NCI-H226 (cell line): ENCODE results near the gene SGPP1.
A peak's percentile ranks its signal among the peaks of the same experiment; 100 is the strongest.
"Not testable (repeated sequence)": the region's sequence is repeated elsewhere in the genome, so short reads cannot be mapped to it uniquely, and the experiment has no call there.

Source experiments
- DNase-seq: peaks from one replicate; pipeline ENCODE4 v3.0.0-alpha.2; 2015

Gene SGPP1

GRCh38 chr14:63725786-63726460 lies 1.9 kb downstream of the SGPP1 start:
- no peak for DNase-seq

- peak; percentile 26 for DNase-seq
Measured at GRCh38 chr14:63717702-63718101, 10.2 kb downstream of the SGPP1 start.

GRCh38 chr14:63715360-63715759 lies 12.5 kb downstream of the SGPP1 start:
- DNase-seq, result no peak

GRCh38 chr14:63713764-63714163 lies 14.1 kb downstream of the SGPP1 start:
- peak; percentile 80 for DNase-seq

- no peak for DNase-seq
Measured at GRCh38 chr14:63713058-63713457, 14.8 kb downstream of the SGPP1 start.

- DNase-seq, result no peak
Measured at GRCh38 chr14:63712123-63712522, 15.7 kb downstream of the SGPP1 start.

GRCh38 chr14:63710497-63710896 lies 17.4 kb downstream of the SGPP1 start:
- DNase-seq, result no peak

GRCh38 chr14:63709589-63709988 lies 18.3 kb downstream of the SGPP1 start:
- DNase-seq, result no peak

GRCh38 chr14:63707216-63707615 lies 20.6 kb downstream of the SGPP1 start:
- DNase-seq, result no peak

- DNase-seq, result no peak
Measured at GRCh38 chr14:63705561-63706070, 22.2 kb downstream of the SGPP1 start.

- not testable (repeated sequence) for DNase-seq
Measured at GRCh38 chr14:63702530-63702929, 25.3 kb downstream of the SGPP1 start.

- no peak for DNase-seq
Measured at GRCh38 chr14:63701606-63702299, 26.1 kb downstream of the SGPP1 start.

GRCh38 chr14:63692310-63693020 lies 35.4 kb downstream of the SGPP1 start:
- DNase-seq, result no peak

- DNase-seq, result no peak
Measured at GRCh38 chr14:63689132-63689531, 38.7 kb downstream of the SGPP1 start.

- no peak for DNase-seq
Measured at GRCh38 chr14:63686926-63687325, 40.9 kb downstream of the SGPP1 start.

GRCh38 chr14:63685401-63685800 lies 42.5 kb downstream of the SGPP1 start:
- no peak for DNase-seq

- DNase-seq, result no peak
Measured at GRCh38 chr14:63682727-63683593, 44.9 kb downstream of the SGPP1 start.

- DNase-seq, result no peak
Measured at GRCh38 chr14:63678536-63678935, 49.3 kb downstream of the SGPP1 start.

GRCh38 chr14:63677891-63678379 lies 49.9 kb downstream of the SGPP1 start:
- DNase-seq, result no peak

- DNase-seq, result no peak
Measured at GRCh38 chr14:63676615-63677014, 51.2 kb downstream of the SGPP1 start.

GRCh38 chr14:63673886-63674497 lies 53.9 kb downstream of the SGPP1 start:
- no peak for DNase-seq

- no peak for DNase-seq
Measured at GRCh38 chr14:63673255-63673654, 54.6 kb downstream of the SGPP1 start.
